Stimulated activated CD8-positive, alpha-beta memory T cell treated with anti-CD3 and anti-CD28 coated beads, Interleukin-2, amount 100 ng/mL, for 1 hour (primary cell): Measurements from ENCODE around the gene SORL1-AS1.

ENCODE experiments used
- DNase-seq, 2 donors: peaks; one replicate each; pipeline ENCODE4 v3.0.0-alpha.2; 2020; ENCODE audit warnings: low read depth in 2 of 2

The SORL1-AS1 gene

GRCh38 chr11:121391914-121392313 lies 60.9 kb downstream of the SORL1-AS1 start:
- no peak for DNase-seq

- DNase-seq: no peak
Measured at GRCh38 chr11:121389651-121390050, 63.1 kb downstream of the SORL1-AS1 start.
